Stimulated activated CD4-positive, alpha-beta T cell treated with anti-CD3 and anti-CD28 coated beads, Interleukin-4, amount 100 ng/mL, for 48 hours (primary cell): ENCODE measurements around the gene IVL.

Experiments used
- DNase-seq, 2 donors: peaks; one replicate each; pipeline ENCODE4 v3.0.0-alpha.2; 2020; ENCODE audit warnings: low read depth in 2 of 2

Gene IVL, protein sequence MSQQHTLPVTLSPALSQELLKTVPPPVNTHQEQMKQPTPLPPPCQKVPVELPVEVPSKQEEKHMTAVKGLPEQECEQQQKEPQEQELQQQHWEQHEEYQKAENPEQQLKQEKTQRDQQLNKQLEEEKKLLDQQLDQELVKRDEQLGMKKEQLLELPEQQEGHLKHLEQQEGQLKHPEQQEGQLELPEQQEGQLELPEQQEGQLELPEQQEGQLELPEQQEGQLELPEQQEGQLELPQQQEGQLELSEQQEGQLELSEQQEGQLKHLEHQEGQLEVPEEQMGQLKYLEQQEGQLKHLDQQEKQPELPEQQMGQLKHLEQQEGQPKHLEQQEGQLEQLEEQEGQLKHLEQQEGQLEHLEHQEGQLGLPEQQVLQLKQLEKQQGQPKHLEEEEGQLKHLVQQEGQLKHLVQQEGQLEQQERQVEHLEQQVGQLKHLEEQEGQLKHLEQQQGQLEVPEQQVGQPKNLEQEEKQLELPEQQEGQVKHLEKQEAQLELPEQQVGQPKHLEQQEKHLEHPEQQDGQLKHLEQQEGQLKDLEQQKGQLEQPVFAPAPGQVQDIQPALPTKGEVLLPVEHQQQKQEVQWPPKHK

DNA sequence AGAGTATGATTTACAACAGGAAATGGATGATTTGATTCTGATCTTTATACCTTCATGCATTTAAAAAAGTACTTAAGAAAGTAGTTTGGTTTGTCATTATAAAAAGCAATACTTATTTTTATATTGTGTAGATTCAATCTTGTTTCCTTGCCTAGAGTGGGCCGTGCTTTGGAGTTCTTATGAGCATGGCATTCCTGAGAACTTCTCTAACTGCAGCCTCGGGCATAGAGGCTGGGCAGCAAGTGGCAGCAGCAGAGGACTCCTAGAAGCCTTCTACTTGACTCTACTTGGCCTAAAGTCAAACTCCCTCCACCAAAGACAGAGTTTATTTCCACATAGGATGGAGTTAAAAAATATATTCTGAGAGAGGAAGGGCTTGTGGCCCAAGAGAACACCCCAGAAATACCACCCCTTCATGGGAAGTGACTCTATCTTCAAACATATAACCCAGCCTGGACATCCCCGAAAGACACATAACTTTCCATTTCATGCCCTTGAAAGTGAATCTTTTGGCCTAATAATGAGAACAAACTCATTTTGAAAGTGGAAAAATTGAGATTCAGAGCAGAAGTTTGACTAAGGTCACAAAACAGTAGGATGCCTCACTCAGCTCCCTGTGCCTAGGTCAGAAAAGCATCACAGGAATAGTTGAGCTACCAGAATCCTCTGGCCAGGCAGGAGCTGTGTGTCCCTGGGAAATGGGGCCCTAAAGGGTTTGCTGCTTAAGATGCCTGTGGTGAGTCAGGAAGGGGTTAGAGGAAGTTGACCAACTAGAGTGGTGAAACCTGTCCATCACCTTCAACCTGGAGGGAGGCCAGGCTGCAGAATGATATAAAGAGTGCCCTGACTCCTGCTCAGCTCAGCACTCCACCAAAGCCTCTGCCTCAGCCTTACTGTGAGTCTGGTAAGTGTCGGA lies at the start of gene IVL:
IVL (plus strand) TSS at position 861 of the 916 bp plus-strand sequence. CDS start 1,252 bp downstream, outside the sequence.
- no peak for DNase-seq

GRCh38 chr1:152859696-152860095 lies 48.6 kb upstream of the IVL start, which contains the start of gene LCE7A:
TSS of gene LCE7A (plus strand) at chr1:152859996. CDS start at chr1:152860698, 702 bp downstream.
- no peak for DNase-seq

DNA sequence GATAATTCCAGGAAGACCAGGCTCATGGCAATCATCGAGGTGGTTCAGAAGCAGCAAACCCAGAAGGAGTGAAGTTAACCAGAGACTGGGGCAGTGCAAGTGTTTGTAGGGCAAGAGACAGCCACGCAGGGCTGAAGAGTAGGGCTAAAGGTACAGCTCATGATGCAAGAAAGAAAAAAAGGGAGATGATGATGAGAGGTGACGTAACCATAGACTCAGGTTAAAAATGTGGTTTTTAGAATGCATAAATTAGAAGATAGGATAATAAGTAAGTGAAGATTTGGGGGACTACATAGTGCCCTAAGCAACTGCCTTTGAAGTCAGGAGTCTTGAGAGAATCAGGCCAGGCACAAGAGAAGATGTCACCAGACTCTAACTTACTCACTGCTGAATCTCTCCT lies 48.2 kb upstream of the IVL start:
- no peak for DNase-seq

DNA sequence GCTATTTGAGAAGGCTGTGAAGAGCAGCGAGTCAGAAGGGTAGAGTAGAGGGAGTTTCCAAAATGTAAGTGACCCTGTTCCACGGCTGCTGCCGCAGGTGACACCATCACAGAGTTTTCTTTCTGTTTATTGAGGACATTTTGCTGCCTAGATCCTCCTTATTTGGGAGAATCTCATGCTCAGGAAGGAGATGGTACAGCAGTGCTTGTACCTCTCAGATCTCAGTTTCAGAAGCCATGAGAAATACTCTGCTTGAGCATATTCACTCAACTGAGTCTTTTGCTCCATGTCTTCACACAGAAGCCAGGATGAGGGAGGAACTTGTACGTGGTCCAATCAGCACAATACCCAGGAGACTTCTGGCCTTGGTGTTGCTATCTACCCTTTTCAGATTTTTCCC lies 47.0 kb upstream of the IVL start:
- no peak for DNase-seq

- no peak for DNase-seq
Observed at GRCh38 chr1:152864443-152864842, 43.9 kb upstream of the IVL start.

DNA sequence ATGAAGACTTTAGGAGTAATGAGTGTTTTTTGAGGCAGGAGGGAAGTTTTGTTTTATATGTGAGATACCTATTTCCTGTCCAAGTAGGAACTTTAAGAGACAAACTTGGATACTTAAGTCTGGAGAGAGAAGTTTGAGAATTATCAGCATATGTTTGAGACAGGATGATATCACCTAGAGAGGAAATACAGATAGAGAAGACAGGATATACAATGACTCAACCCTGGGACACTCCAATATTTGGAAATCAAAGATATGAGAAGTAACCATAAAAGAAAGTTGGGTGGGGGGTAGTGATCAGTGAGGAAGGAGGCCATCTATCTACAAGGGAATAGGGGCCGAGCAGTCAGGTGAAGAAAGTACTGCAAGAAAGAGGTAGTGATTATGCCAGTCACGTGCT lies 42.0 kb upstream of the IVL start:
- DNase-seq = no peak

- DNase-seq = peak; percentile 40 to 49
Observed at GRCh38 chr1:152869808-152870419, 38.4 kb upstream of the IVL start.

DNA sequence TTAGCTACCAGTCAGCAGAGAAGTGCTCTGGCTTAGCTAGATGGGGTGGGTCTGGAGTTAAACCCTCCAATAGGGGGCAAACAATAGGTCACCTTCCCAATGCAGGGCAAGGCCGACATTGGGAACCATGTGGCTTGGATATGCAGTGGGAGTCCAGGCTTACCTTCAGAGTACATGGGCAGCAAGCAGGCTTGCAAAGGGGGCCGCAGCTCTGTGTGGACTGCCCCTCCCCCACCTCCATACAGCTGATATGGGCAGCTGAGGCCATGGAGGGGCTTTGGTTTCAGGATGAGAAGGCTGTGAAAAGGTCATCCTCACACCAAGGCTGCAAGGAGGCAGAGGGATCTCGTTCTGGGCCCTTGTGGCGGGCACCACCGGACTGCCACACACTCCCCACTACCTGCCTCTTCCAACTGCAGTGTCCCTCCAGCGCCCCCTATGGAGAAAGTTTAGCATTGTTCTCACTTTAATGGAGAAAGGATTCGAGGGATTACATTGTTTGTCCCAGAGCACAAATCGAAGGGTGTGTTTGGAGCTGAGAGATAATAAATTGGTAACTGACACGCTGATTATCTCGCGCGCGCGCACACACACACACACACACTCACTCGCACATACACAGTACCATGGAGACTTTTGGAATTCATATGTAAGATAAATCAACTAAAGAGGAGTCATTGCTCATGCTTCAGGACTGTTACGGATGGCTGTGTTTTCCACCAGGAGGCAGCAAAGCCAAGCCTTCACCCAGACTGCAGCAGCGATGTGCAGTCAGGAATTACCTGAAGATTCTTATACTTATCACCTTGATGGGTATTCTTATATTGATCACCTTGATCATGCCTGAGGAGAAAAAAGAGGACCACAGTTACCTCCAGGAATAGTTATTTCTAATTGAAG lies 37.3 kb upstream of the IVL start:
- peak in 1 of 2 donors; percentile 2 for DNase-seq

- no peak for DNase-seq
Observed at GRCh38 chr1:152871731-152872126, 36.6 kb upstream of the IVL start.

- DNase-seq = no peak
Observed at GRCh38 chr1:152873495-152873894, 34.9 kb upstream of the IVL start.

DNA sequence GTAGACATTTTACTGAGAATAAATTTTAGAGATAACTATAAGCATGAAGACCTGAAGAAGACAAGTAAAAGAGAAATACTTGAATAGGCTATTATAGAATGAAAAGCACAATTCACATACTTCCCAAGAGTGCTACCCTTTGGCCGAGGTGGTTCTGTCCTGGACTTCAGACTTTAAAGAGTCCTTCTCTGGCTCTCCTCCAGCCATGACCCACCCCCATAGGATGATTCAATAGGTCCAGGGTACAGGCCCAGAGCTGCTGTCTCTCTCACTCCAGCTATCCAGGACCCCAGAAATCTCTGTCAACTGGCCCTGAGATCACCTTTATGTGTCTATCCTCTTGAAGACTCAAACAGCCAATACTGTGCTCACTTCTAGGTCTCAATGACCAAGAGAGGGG lies 31.5 kb upstream of the IVL start:
- no peak for DNase-seq

GRCh38 chr1:152878042-152878441 lies 30.3 kb upstream of the IVL start, which contains the start of gene SMCP:
TSS of gene SMCP (plus strand) at chr1:152878322. CDS start at chr1:152884423, 6,101 bp downstream.
- DNase-seq = peak; percentile 40 to 49

GRCh38 chr1:152879559-152880198 lies 28.7 kb upstream of the IVL start:
- no peak for DNase-seq

GRCh38 chr1:152880316-152880715 lies 28.0 kb upstream of the IVL start:
- no peak for DNase-seq

DNA sequence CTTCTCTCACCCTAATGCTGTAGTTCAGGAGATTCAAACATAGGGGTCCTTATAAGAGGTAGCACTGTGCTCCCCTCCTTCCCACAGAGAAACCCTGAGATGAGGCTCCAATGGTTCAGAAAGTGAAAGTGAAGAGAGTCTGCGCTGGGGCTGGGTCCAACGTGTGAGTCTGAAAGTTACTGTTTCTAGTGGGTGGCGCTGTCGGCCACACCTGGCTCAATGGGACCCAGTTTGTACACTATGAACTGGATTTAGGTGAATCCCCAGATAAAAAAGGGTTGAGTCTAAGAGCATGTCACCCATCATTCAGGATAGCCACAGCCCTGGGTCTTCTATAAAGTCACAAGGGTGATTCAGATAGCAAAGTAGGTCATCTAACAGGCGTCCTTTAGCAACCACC lies 27.4 kb upstream of the IVL start:
- DNase-seq = no peak

DNA sequence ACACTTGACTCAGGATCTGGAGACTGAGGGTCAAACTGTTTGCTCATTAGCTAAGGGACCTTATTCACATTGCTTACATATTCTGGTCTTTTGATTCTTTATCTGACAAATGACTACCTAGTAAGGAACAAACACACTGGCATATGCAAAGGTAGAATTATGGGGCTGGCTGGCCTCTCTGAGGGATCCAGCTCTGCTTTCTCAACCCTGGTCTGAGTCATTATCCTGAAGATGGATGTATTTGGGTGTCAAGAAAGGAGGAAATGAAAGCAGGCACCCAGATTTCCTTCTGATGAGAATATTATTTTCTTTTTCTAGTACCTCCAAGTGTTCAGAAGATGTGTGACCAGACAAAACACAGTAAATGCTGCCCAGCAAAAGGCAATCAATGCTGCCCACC lies 24.3 kb upstream of the IVL start:
- no peak for DNase-seq

GRCh38 chr1:152884506-152884905 lies 23.8 kb upstream of the IVL start:
- no peak for DNase-seq

GRCh38 chr1:152884966-152885624 lies 23.3 kb upstream of the IVL start:
- no peak for DNase-seq

- DNase-seq = no peak
Observed at GRCh38 chr1:152886085-152886484, 22.3 kb upstream of the IVL start.
